ENCODE data around the gene CHRDL2. TPM values are rescaled to one million over a fixed set of nuclear protein-coding genes. Genes with fewer than 3 reads are reported as not detected.

The CHRDL2 gene
- total and polyA plus RNA-seq, 2 of the 13 experiments (the other 11 are each of a cell fraction or from before 2014, with no cell fraction given), result 0.04 TPM; not detected in 1

DNA sequence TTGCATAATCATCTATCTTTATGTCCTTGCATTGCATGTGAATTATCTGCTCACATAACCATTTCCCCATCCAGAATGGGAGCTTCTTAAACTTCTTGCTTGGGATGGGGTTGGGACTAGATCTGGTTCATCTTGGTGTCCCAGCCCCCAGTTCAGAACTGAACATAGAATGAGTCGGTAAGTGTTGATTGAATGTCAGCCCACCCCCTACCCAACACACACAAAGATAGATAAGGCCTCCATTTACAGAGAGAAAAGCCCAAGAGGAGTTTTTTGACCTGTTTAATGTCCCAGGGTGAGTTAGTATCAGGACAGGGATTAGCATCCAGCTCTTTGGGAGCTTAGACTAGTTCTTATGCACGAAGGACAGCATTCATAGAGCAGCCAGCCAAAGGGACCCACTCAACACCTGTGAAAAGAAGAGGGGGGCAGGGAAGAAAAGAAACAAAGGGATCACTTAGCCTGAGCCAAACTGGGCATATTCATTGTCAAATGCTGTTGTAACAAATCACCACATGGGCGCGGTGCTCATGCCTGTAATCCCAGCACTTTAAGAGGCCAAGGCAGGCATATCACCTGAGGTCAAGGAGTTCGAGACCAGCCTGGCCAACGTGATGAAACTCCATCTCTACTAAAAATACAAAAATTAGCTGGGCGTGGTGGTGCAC lies 57.4 kb downstream of the CHRDL2 start (continued):
- TF ChIP-seq ZNF343 (CRISPR knock-in tag; IDR thresholded peaks at IDR 0.05), result no peak
- no peak for TF ChIP-seq ZNF724P (CRISPR knock-in tag; IDR thresholded peaks at IDR 0.05; ENCODE audit: borderline replicate concordance)
- no peak for TF ChIP-seq ZNF850 (CRISPR knock-in tag; conservative IDR thresholded peaks at IDR 0.05)

DNA sequence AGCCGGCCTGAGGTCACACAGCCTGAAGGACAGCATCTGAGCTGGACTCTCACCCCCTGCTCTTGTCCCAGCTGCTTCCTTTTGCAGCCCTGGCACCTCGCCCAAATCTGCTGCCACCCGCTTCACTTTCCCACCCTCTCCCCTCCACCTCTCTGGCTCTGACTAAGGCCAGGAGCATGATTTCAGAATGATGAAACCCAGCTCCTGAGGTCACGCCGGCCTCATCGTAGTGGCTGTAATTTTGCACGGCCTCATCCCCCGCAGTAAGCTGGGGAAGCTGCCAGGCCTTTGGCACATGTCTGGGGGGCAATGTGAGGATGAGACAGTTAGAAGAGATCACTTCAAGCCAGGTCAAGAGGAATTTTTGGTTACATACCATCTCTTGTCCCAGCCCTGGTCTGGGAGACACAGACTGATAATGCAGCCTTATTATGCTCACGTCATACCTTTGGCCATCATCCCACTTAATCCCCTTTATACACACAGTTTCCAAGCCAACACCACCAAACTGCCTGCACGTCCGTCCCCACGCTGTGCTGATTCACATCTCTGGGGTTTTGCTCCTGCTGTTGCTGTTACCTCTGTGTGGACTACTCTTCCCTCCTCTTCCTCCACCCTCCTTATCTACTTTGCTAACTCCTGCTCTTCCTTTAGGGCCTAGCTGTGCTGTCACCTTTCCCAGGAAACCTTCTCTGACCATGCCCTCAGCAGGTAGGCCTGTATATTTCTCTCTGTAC lies 58.1 kb downstream of the CHRDL2 start:
- Histone ChIP-seq H2AFZ (ENCODE audit: low read length) (no peak overlapping the region), H3K9ac (ENCODE audit: insufficient read depth, low read depth, low read length) (no peak overlapping the region), H3K79me2 (ENCODE audit: insufficient read depth, low read length) (no peaks in the 10 kb centered on the region), H3K4me2 (ENCODE audit: low read depth, low read length) (peak overlapping the region; percentile 18), H4K20me1 (ENCODE audit: insufficient read depth, low read length) (no peaks in the 10 kb centered on the region), H3K27me3 (ENCODE audit: control insufficient read depth in 1 of 2, insufficient read depth in 2 of 2, low read length in 2 of 2) (no peaks in the 10 kb centered on the region; a peak in 1 of 5 replicates), H3K4me3 (replicated peaks in 1 of 3; ENCODE audit: insufficient read depth in 1 of 3, low read depth in 2 of 3, low read length in 3 of 3) (no peak overlapping the region), H3K27ac (ENCODE audit: extremely low read length, insufficient read depth, low read length) (no peak overlapping the region), H3K9me3 (ENCODE audit: low read length) (no peaks in the 10 kb centered on the region), H3K36me3 (replicated peaks in 1 of 2; ENCODE audit: control insufficient read depth in 1 of 2, insufficient read depth in 2 of 2, low read length in 2 of 2) (no peaks in the 10 kb centered on the region), H3K4me1 (ENCODE audit: insufficient read depth, low read length) (peaks cover 8% of the 10 kb centered on the region; the same call in 1 of the 2 replicates)
- intact Hi-C loops (cut with micrococcal nuclease; ENCODE audit: unreplicated experiment) (no loop called here), in situ Hi-C loops (cut with HindIII; ENCODE audit: extremely low pct_ligation_motif_present, low pct_unique_long_range_greater_than_20kb) (no loop called here)
- DNase-seq (ENCODE audit: low spot score) (no peak), ATAC-seq (peak; percentile 40), FAIRE-seq (no peak)
- ChIA-PET CTCF (ENCODE audit: low intra/inter-chr PET ratio, low total read pairs) (no interaction called here), POLR2A (no interaction called here)
- TF ChIP-seq ZNF44 (CRISPR knock-in tag; IDR thresholded peaks at IDR 0.05) (no peak), ZSCAN20 (CRISPR knock-in tag; IDR thresholded peaks at IDR 0.05; ENCODE audit: borderline replicate concordance) (no peak), HIVEP1 (CRISPR knock-in tag; IDR thresholded peaks at IDR 0.05) (no peak), FOSL2 (CRISPR knock-in tag; IDR thresholded peaks at IDR 0.05) (peak; percentile 20; the same call in 1 of the 2 replicates), ZNF720 (CRISPR knock-in tag; IDR thresholded peaks at IDR 0.05) (no peak), ZNF768 (CRISPR knock-in tag; IDR thresholded peaks at IDR 0.05) (peak; percentile 95), SUZ12 (IDR thresholded peaks at IDR 0.05; ENCODE audit: low read depth, low read length) (no peak), ZNF431 (CRISPR knock-in tag; IDR thresholded peaks at IDR 0.05; ENCODE audit: borderline replicate concordance, low read depth) (no peak), REL (CRISPR knock-in tag; conservative IDR thresholded peaks at IDR 0.05) (no peak), ZKSCAN5 (CRISPR knock-in tag; IDR thresholded peaks at IDR 0.05) (no peak), ZNF570 (CRISPR knock-in tag; IDR thresholded peaks at IDR 0.05; ENCODE audit: borderline replicate concordance) (no peak), KLF11 (CRISPR knock-in tag; IDR thresholded peaks at IDR 0.05) (no peak)
- TF ChIP-seq, protein P1, sequence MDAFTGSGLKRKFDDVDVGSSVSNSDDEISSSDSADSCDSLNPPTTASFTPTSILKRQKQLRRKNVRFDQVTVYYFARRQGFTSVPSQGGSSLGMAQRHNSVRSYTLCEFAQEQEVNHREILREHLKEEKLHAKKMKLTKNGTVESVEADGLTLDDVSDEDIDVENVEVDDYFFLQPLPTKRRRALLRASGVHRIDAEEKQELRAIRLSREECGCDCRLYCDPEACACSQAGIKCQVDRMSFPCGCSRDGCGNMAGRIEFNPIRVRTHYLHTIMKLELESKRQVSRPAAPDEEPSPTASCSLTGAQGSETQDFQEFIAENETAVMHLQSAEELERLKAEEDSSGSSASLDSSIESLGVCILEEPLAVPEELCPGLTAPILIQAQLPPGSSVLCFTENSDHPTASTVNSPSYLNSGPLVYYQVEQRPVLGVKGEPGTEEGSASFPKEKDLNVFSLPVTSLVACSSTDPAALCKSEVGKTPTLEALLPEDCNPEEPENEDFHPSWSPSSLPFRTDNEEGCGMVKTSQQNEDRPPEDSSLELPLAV (CRISPR knock-in tag; conservative IDR thresholded peaks at IDR 0.05; ENCODE audit: low read depth), result no peak
- TF ChIP-seq, protein P2, sequence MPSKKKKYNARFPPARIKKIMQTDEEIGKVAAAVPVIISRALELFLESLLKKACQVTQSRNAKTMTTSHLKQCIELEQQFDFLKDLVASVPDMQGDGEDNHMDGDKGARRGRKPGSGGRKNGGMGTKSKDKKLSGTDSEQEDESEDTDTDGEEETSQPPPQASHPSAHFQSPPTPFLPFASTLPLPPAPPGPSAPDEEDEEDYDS (CRISPR knock-in tag; IDR thresholded peaks at IDR 0.05), result no peak
- no TSS peak for BruUV-seq (replicated peaks)
- 29% methylated on average over 11 of the region's 12 CpGs for WGBS (ENCODE audit: low lambda C conversion rate)
